Glomerular endothelial cell (primary cell): ENCODE measurements around the gene CD22. TPM values are rescaled to one million over a fixed set of nuclear protein-coding genes. Genes with fewer than 3 reads are reported as not detected.

Experiments
- DNase-seq: peaks from one replicate; pipeline ENCODE4 v3.0.0-alpha.2; 2011; ENCODE audit warnings: low read depth, low spot score; ENCODE audit errors: extremely low read depth
- total RNA-seq: library from RNA; depleted of rRNA; stranded (reverse); fragments of >200 nt; gene quantifications from 2 replicates; pipeline ENCODE4 v1.2.3, GENCODE V29; 2015

The CD22 gene
- total RNA-seq, 1 donor from 2014 or later = 0.29 TPM

GRCh38 chr19:35295792-35296462 is 33.1 kb upstream of the CD22 start:
- DNase-seq = no peak

DNA sequence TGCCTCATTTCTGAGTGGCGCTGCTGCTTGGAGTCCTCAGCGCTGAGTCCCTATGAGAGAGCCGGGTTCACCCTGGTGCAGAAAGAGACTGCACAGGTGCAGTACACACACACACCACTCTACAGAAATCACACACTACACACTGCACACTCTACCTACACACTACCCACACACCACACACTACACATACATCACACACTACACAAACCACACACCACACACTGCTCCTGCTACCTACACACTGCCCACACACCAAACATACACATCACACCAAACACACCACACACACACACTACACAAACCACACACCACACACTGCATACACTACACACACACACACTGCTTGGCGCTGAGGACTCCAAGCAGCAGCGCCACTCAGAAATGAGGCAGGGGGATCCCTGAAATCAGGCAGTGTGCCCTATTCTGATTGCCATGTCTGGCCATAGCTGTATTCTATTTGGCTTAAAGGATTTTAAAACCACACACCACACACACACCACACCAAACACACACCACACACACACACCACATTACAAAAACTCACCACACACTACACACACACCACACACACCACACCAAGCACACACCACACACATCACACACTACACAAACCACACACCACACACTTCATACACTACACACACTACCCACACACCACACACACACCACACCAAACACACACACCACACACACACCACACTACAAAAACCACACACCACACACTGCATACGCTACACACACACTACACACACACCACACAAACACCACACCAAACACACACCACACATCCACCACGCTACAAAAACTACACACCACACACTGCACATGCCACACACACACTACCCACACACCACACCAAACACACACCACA is 32.1 kb upstream of the CD22 start:
- no peak for DNase-seq

DNA sequence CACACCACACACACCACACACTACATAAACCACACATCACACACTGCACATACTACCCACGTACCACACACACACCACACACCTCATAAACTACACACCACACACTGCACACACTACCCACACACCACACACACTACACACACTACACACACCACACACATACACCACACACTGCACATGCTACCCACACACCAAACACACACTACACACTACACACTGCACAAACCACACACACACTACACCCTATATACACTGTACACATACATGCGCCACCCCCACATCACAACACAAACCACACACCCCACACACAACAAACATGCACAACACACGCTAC is 31.5 kb upstream of the CD22 start:
- no peak for DNase-seq

DNA sequence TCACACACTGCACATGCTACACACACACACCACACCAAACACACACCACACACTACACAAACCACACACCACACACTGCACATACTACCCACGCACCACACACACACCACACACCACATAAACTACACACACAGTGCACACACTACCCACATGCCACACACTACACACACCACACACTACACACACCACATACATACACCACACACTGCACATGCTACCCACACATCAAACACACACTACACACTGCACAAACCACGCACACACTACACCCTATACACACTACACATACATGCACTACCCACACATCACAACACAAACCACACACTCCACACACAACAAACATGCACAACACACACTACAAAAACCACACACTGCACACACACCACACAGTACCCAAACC is 31.1 kb upstream of the CD22 start:
- no peak for DNase-seq

- no peak for DNase-seq
Measured at GRCh38 chr19:35298561-35298972, 30.4 kb upstream of the CD22 start.

GRCh38 chr19:35299523-35300338 is 29.3 kb upstream of the CD22 start:
- no peak for DNase-seq

GRCh38 chr19:35300339-35300649 is 28.7 kb upstream of the CD22 start:
- no peak for DNase-seq

DNA sequence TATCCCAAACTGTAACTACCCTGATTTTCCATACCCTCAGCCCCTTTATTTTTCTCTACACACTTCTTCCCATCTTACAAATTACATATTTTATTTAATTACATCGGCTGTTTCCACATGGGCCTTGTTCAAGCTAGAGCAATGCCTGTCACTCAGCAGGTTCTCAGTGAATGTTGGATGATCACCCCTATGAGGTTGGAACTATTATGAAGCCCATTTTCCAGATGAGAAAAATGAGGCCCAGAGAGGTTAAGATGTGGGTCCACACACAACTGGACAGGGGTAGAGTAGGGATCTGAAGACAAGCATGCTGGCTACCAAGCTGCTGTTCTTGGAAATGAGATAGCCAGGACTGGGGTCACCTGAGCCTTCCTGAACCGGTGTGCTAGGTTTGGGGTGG is 27.0 kb upstream of the CD22 start:
- no peak for DNase-seq

GRCh38 chr19:35302446-35302845 is 26.5 kb upstream of the CD22 start:
- DNase-seq = no peak

- no peak for DNase-seq
Measured at GRCh38 chr19:35303357-35303915, 25.6 kb upstream of the CD22 start.

DNA sequence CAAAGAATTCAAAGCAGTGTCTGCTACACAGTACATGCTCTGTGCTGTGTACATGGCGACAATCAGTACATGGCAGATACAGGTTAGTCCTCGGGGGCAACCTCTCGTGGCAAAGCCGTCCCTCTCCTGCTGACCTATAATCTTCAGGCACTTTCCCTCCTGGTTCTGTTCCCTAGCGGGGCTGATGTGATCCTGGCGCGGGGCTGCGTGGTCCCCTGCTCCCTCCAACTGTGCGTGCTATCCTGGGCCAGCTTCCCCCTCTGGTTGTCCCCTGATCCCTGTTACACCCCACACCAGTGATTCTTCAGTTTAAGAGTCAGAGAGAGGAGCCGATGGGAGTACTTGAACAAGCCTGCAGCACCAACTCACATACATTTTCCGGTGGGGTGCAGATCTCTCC is 25.0 kb upstream of the CD22 start:
- DNase-seq = no peak

DNA sequence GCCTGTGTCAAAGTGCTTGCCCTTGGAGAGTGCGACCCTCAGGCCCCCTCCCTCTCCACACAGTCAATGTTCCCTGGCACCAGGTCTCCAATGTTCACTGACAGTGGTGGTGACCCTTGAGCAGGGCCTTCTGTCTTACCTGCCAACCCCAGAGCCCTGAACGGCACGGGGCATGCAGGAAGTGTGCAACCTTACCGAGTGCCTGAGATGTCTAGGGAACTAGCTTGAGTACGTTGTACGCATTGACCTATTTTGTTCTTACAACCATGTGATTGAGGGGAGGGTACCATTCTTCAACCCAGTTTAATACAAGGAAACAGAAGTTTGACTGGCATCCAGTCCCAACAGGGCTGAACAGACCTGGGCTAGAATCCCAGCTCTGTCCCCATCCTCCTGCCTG is 23.8 kb upstream of the CD22 start:
- DNase-seq = no peak

DNA sequence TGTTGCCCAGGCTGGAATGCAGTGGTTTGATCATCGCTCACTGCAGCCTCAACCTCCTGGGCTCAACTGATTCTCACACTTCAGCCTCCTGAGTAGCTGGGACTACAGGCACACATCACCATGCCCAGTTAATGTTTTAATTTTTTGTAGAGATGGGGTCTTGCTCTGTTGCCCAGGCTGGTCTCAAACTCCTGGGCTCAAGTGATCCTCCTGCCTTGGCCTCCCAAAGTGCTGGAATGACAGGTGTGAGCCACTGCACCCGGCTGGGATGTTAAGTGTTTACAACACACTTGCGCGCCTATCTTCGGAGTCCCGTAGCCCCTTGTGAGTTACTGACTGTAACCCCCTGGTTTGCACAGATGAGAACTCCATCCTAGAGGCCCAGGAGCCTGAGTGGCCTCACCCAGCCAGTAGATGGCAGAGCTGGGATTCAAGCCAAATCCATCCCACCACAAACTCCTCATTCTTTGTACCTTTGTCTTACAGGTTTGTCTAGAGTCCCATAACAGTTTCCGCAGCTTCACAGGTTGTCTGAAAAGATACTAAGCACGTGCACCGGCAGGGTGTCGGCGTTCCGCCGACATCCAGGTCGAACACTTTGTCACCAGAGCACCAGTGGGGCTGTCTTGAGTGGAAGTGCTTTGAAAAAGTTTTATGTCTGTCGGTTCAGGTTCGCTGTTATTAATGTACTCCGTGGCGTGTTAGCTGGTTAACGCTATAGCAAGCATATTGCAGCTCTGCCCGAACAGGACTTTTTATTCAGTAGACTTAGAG is 22.3 kb upstream of the CD22 start:
- no peak for DNase-seq

- DNase-seq = no peak
Measured at GRCh38 chr19:35307931-35308330, 21.1 kb upstream of the CD22 start.

DNA sequence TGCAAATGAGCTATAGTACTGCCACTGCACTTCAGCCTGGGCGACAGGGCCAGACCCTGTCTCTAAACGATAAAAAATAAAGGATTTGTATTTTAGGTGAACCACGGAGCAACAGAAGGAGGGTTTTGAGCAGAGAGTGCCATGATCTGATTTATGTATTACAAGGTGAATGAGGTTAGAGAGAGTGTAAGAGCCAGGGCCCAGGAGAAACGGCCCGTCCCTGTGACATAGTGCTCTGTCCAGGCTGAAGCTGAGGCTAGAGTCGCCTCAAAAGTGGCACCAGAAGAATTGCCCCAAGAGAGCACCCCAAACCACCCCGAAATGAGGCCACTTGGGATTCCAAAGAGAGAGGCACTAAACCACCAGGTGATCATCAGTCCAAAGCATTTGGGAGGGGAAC is 20.1 kb upstream of the CD22 start:
- DNase-seq = no peak

- DNase-seq = no peak
Measured at GRCh38 chr19:35309481-35310279, 19.3 kb upstream of the CD22 start.

DNA sequence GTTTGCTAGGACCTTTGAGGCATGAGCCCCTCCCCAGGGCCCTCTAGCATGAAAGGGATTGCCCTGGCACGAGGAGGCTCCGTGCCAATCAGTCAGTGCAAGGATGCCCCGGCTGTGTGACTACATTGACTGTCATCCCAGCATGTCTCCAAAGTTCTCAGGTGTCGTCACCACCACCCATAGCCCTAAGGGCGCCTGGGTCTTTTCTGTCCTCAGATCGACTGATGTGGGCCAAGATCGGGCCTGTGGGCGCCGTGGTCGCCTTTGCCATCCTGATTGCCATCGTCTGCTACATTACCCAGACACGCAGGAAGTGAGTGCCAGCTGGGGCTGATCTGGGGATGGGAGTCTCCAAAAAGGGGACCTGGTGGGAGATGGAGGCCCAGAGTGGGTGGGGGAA is 18.7 kb upstream of the CD22 start:
- DNase-seq = no peak

- no peak for DNase-seq
Measured at GRCh38 chr19:35310811-35311465, 18.0 kb upstream of the CD22 start.

DNA sequence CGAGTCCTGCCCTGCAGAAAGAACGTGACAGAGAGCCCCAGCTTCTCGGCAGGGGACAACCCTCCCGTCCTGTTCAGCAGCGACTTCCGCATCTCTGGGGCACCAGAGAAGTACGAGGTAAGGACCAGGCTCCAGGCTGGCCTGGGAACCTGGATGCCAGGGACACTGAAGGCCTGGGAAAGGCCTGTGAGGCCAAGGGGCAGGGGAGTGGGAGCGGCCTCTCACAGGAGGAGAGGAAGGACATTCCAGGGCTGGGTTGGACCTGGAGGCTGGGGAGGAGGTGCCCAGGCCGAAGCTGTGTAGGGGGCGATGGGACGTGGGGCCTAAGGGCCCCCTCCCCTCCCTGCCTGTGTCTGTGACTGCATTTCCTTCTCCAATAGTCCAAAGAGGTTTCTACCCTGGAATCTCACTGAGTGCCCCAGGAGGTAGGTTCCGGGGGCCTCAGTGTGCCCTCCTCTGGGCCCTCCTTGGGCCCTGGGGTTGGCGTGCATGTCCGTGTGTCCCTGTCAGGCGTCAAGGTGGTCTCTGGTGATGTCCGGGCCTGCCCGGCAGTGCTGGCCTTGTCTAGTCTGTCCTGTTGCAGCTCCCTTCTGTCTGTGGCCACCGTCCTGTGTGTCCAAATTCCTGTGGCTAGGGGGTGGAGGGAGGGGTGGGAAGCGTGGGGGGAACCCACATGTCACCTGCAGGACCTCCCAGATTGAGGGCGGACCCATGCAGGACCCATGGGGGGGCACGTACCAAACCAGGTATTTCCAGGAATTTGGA is 16.9 kb upstream of the CD22 start:
- DNase-seq = no peak
